GM18502 (cell line): ENCODE measurements around the gene PTK7.
A peak's percentile ranks its signal among the peaks of the same experiment; 100 is the strongest.

Experiments used
- ATAC-seq: cut with Tn5 transposase; IDR thresholded peaks from one replicate; pipeline ENCODE4 v1.9.1; 2021; ENCODE audit warnings: mild to moderate bottlenecking; ENCODE audit not compliant: unreplicated experiment, poor library complexity

PTK7 gene

DNA sequence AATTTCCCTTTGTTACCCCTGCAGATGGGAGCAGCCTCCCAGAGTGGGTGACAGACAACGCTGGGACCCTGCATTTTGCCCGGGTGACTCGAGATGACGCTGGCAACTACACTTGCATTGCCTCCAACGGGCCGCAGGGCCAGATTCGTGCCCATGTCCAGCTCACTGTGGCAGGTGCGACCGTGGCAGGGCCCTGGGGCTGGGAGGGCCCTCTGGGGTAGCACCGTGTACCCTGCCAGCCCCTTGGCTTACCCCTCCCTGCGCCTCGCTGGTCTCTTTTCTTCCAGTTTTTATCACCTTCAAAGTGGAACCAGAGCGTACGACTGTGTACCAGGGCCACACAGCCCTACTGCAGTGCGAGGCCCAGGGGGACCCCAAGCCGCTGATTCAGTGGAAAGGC lies 65.5 kb downstream of the PTK7 start:
- ATAC-seq: no peak

DNA sequence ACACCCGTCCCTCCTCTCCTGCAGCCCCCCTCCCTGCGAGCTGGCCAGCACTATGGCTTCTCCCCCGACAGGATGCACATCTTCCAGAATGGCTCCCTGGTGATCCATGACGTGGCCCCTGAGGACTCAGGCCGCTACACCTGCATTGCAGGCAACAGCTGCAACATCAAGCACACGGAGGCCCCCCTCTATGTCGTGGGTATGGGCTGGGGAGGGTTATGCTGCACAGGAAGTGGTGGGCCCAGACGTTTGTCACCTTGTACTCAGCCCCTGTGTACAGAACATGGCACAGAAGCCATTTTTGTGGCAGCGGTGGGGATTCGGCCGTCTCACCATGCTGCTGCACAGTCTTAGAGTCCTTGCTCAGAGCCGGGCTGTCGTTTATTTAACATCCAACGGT lies 66.0 kb downstream of the PTK7 start:
- ATAC-seq: no peak

DNA sequence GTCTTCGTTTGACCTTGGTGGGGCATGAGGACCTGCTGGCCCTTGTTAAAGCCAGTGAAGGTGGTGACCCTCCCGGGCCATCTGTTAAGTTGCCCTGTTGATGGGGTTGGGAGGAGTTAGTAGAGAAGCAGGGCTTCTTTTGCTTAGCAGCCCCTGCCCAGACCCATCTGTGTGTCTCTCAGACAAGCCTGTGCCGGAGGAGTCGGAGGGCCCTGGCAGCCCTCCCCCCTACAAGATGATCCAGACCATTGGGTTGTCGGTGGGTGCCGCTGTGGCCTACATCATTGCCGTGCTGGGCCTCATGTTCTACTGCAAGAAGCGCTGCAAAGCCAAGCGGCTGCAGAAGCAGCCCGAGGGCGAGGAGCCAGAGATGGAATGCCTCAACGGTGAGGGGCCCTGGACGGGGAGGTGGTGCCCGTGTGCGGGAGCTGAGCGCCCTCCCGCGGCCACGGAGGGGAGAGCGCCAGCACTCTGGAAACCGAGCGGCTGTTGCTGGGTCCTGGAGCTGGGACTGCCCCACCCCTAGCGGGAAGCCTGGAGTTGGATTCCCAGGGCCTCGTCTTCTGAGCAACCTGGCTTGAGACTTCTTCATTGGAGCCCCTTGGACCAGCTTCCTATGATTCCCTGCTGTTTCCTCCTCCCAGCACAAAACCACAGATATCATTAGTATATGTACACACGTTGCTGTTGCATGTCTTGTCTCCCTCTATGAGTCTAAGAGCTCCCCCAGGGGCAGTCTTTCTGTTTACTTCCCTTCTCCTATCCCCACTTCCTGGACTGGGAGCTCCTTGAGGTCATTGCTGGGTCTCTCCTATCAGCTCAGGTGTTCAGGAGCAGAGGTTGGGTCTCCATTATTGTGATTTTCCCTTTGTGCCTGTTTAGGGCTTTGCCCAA lies 67.4 kb downstream of the PTK7 start:
- peak; percentile 72 for ATAC-seq

DNA sequence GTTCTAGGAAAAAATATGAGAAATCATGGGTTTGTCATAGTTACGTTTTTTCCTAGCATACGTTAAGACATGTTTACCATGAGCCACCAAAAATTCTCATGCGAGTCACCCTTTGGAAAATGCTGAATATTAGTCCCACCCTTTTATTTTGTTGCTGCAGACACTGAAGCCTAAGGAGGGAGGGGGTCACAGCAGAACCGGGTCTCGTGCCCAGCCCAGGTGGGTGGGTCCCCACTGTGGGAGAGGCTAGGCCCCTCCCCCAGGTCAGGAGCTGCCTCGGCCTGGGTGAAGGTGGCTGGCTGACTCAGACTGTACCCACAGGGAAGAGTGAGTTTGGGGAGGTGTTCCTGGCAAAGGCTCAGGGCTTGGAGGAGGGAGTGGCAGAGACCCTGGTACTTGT lies 68.8 kb downstream of the PTK7 start:
- ATAC-seq: no peak

DNA sequence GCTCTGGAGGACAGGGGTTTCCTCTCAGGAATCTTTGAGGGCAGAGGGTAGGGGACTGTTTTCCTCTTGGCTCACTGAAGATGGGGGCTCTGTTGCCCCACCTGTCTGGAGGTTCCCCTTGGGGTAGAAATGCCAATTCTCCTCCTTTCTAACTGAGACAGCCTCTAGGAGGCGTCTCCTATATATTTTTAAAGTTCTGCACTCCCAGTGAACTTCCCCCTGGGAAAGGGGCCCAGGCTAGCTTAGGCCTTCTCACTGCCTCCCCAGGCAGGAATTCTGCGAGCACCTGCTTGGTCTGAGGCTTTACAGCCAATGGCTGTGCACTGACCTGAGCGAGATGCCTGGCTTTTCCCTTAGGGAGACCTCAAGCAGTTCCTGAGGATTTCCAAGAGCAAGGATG lies 70.1 kb downstream of the PTK7 start:
- no peak for ATAC-seq

DNA sequence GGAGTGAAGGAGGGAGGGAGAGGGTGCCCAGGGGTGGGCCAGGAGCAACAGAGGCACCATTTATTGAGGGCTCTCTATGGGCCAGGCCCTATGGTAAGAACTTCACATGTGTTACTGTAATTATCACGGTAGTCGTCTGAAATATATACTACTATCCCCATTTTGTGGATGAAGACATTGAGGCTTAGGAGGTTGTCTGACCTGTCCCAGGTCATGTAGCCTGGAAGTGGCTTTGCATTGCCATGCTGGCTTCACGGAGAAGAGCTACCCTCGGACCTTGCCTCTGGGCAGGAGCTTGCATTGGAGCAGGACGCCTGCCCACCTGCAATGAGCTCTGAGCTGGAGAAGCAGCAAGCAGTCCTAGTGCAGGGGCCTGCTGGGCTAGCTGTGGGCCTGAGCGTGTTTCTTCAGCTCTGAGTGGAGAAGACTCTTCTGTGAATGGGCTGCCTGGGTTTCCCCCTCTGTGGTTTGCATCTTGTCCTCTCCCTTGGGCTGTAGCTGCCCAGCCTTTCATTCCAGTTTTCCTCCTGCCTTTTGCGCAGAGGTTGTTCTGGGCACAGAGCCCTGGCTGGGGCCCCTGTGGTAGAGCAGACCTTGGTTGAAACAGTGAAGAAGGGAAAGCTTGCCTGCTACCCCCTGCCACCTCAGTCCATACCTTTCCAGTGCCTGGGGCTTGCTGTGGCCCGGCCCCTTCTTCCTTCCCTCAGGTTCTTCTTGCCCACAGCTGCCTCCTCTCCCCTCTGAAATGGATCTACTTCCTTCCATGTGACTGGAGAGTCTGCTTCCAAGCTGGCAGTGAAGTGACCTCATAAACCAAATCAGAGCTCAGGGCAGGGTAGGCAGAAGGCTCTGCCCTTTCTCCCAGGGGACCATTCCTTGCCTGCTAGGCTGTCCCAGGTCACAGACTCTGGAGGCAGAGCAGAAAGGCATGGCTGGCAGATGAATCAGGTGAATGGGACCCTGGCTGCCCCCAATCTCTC lies 70.9 kb downstream of the PTK7 start:
- ATAC-seq: no peak

DNA sequence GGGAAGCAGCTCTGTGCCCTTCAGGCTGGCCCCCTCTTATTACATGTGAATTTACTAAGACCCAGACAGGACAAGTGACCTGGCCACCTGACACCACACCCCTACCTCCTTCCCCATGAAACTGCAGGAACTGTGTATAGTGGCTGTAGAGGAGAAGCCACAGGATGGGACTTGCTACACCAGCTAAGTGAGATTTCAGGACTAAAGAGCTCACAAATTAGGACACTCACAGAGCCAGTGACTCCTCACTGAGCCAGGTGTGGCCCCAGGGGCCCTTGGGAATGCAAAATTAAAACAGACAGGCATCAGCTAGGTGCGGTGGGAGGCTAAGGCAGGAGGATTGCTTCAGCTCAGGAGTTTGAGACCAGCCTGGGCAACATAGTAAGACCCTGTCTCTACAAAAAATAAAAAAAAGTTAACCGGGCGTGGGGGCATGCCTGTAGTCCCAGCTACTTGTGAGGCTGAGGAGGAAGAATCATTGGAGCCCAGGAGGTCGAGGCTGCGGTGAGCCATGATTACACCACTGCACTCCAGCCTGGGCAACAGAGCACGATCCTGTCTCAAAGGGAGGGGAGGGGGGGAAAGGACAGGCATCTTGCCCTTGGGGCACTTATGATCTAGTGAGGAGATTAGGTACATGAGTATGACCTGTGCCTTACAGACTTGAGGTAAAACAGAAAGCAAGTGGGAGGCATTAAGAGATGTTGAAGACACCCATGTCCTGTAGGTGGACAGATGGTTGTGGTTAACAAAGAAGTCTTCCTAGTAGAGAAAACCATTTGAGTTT lies 71.8 kb downstream of the PTK7 start:
- no peak for ATAC-seq

DNA sequence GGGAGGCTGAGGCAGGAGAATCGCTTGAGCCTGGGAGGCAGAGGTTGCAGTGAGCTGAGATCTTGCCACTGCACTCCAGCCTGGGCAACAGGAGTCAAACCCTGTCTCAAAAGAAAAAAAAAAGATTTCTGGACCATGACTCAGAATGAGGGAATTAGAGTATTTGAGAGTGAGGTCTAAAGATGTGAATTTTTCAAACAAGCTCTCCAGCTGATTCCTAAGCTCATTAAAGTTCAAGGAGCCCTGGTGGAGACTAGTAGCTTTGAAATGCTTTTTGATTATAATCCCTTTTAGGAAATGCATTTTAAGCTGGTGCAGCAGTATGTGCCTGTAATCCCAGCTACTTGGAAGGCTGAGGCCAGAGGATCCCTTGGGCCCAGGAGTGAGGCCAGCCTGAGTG lies 73.2 kb downstream of the PTK7 start:
- no peak for ATAC-seq

DNA sequence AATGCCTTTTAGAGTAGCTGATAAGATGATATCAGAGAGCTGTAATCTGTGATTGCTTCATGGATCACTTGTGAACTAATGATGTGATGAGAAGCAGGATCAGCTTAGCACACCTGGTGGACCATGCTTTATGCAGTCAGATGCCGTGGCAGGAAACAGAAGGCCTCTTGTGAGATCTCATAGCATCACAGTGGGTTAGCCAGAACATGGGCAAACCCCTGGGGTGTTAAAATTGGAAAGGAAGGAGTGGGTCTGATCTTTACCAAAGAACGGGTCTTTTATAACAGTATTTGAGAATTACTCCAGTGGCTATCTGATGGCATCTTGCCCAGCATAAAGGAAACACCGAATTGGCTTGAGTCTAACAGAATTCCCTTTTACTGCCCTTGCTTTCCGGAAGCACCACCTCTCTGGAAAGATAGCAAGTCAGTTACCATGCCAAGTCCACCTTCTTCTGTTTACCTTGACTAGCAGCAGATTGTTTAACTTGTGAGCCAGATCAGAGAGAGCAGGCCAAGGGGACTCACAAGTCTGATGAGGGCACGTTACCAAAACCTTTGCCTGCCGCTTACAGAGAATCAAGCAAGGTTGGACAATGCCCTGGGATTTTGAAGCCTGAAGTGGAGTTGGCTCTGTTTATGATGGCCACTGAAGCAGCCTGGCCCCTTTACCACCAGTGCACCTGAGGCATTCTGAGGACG lies 74.1 kb downstream of the PTK7 start:
- no peak for ATAC-seq

DNA sequence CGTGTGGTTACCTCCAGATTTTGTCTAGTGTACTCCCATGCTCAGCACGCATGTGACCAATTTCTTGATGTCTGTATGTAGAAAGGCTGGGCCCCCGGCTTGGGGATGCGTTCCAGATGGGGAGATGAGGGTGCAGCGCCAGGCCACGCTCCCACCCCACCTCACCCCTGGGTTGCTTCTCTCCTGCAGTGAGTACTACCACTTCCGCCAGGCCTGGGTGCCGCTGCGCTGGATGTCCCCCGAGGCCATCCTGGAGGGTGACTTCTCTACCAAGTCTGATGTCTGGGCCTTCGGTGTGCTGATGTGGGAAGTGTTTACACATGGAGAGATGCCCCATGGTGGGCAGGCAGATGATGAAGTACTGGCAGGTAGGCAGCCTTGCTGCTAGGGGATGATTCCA lies 83.5 kb downstream of the PTK7 start:
- ATAC-seq: no peak

DNA sequence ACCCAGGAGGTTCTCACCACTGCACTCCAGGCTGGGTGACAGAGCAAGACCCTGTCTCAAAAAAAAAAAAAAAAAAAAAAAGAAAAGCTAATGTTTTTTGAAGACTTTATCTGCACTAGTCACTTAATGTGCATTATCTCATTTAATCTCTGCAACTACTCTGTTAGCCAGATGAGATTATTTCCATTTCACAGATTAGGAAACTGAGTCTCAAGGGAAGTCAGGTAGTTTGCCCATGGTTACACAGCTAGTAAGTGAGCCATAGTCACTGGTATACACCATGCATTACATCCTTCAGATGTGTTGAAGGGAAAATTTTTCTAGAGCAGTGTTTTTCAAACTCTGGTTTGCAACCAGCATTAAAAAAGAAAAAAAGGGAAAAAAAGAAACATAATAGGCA lies 87.8 kb downstream of the PTK7 start:
- ATAC-seq: no peak

DNA sequence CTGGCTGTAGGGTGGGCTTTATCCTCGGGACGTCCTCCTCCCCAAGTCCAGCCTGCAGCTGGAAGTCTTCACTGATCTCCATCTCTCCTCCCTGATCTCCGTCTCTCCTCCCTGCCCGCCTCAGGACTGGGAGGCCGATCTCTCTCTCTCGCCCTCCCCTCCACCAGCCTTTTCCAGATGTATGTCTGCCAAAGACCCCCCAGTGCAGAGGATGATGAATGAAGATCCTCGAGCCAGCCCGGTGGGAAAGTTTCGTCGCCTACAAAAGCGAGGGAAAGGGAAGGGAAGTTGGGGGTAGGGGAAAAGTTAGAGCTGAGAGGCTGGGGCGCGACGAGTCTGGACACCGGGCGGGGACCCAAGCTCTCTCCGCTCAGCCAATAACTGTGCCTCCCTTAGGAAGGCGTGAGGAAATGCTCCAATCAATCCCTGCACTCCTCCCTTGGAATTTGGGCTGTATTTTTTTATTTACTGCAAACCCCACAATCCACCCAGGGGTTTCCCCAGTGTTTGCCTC lies 94.4 kb downstream of the PTK7 start:
- no peak for ATAC-seq

DNA sequence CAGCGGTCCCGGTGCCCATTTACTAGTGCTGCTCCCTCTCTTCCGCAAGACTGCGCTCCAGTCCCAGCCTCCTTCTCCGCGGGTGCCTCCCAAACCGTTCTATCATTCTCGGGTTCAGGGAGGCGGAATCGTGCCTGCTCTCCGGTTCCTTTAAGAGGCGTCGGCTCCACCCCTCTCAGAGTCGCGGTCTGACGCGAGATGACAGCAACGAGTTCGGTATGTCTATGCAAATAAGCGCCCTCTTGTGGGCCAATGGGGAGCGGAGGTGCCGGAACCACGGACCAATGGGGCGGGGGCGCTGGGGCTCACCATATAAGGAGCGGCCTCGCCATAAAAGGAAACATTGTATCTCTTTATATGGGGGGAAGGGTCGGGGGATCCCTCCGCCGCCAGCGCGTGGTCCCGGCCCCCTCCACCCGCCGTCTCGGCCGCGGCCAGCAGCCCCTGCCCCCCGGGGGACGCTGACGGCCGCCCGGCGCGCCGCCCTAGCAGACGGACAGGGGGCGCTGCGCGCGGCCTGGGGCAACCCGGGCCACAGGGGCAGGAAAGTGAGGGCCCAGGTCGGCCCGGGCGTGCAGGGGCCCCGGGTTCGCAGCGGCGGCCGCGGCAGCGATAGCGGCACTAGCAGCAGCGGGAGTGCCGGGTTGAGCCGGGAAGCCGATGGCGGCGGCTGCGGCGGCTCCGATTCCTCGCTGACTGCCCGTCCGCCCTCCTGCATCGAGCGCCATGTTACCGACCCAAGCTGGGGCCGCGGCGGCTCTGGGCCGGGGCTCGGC lies 95.0 kb downstream of the PTK7 start, which contains the start of gene SRF:
TSS of gene SRF (plus strand) at position 339 of the 776 bp plus-strand sequence. CDS start at position 727, 388 bp downstream.
- peak; percentile 61 for ATAC-seq

DNA sequence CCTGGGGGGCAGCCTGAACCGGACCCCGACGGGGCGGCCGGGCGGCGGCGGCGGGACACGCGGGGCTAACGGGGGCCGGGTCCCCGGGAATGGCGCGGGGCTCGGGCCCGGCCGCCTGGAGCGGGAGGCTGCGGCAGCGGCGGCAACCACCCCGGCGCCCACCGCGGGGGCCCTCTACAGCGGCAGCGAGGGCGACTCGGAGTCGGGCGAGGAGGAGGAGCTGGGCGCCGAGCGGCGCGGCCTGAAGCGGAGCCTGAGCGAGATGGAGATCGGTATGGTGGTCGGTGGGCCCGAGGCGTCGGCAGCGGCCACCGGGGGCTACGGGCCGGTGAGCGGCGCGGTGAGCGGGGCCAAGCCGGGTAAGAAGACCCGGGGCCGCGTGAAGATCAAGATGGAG lies 95.6 kb downstream of the PTK7 start:
- ATAC-seq: peak; percentile 8

DNA sequence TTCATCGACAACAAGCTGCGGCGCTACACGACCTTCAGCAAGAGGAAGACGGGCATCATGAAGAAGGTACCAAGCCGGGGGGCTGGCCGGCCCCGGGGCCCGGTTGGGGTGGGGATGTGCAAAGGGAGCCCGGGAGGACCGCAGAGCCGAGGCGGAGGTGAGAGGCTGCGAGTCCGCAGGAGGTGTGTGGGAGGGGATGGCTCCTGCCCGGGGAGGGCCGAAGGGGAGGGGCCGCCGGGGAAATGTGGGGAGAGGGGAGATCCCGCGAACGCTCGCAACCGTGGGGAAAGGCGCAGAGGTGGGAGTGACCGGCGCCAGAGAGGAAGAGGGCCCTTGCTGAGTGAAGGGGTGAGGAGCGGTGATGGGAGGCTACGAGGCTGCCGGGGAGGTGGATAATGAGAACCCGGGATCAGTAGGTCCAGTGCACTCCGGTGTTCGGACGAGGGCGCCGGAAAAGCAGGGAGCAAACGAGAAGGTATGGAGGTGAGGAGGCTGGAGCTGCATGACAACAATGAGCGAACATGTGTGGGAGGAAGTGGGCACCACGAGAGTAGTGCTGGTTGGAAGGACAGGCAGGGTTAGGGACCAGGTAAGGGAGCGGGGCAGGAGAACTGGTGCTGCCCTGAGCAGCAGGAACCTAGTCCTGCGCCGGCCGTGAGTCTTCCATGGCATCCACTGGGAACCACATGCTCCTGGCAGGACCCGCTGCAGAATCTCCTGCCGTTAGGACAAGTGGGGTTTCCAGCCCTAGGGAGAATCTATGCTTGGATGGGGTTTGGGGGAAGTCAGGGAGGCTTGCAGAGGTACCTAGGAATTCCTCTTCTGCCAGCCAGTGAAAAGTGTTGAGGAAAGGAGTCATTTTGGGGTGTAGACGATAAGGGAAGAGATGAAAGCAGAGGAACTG lies 96.2 kb downstream of the PTK7 start:
- ATAC-seq: no peak

DNA sequence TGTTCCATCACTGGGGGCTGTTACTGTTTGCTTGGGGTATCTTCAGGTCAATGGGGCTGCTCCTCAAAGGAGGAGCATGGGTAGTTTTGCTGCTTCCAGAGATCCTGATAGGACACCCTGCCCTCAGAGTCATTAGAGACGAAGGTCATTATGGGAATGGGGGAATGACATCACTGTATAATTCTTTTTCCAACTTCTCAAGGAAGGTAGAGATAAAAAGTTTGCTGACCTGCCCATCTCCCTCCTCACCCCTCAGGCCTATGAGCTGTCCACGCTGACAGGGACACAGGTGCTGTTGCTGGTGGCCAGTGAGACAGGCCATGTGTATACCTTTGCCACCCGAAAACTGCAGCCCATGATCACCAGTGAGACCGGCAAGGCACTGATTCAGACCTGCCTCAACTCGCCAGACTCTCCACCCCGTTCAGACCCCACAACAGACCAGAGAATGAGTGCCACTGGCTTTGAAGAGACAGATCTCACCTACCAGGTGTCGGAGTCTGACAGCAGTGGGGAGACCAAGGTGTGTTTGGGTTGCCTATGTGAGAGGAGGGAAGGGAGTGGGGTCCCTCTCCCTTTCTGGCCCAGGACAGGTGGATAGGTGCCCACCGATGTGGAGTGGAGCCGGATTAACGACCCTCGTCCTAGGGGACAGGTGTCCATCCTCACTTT lies 97.6 kb downstream of the PTK7 start:
- ATAC-seq: no peak
